ENCODE data around the gene CBX3. TPM values are rescaled to one million over a fixed set of nuclear protein-coding genes. Genes with fewer than 3 reads are reported as not detected.
"Not testable (repeated sequence)": the region's sequence is repeated elsewhere in the genome, so short reads cannot be mapped to it uniquely, and the experiment has no call there.

Gene CBX3
- total RNA-seq, 4 donors from 2014 or later = 61.7 to 109 (median 77.7) TPM

DNA sequence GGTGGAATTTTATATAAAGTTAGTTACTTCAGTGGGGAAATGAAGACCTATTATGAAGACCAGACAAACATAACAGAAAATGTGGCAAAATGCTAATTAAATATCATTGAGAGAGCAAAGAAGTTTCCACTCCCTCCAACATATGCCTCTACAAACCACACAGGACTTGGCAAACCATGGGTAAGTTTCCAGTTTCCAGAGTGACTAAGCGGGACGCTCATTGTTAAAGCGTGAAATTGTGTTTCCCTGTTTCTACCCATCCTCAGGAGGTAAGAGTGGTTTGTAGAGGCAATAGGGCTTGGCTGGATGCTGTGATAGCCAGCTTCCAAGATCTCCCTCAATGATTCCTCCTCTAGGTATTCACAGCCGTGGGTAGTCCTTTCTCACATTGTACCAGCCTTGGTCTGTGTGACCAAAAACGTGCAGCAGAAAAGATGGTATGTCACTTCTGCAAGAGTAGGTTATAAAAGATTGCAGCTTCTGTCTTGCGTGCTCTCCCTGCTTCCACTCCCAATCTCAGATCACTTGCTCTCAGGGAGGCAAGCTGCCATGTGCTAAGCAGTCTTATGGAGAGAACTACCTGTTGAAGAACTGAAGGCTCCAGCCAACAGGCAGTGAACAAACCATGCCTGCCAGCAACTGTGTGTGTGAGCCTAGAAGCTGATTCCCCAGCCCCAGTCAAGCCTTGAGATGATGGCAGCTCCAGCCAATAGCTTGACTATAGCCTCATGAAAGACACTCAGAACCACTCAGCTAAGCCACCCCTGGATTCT, 35.7 kb downstream of the CBX3 start:
- TF ChIP-seq POLR2A (IDR thresholded peaks at IDR 0.05) (no peak), EP300 (IDR thresholded peaks at IDR 0.05) (no peak)
- TF ChIP-seq, protein P1, sequence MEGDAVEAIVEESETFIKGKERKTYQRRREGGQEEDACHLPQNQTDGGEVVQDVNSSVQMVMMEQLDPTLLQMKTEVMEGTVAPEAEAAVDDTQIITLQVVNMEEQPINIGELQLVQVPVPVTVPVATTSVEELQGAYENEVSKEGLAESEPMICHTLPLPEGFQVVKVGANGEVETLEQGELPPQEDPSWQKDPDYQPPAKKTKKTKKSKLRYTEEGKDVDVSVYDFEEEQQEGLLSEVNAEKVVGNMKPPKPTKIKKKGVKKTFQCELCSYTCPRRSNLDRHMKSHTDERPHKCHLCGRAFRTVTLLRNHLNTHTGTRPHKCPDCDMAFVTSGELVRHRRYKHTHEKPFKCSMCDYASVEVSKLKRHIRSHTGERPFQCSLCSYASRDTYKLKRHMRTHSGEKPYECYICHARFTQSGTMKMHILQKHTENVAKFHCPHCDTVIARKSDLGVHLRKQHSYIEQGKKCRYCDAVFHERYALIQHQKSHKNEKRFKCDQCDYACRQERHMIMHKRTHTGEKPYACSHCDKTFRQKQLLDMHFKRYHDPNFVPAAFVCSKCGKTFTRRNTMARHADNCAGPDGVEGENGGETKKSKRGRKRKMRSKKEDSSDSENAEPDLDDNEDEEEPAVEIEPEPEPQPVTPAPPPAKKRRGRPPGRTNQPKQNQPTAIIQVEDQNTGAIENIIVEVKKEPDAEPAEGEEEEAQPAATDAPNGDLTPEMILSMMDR (IDR thresholded peaks at IDR 0.05) = no peak
- H3K4me1 ChIP-seq = no peaks in the 10 kb centered on the region
- 79 to 84% methylated on average over 6 of the region's 6 CpGs for WGBS, 2 donors
- no peak overlapping the region for H3K4me3 ChIP-seq
- H3K27me3 ChIP-seq = no peaks in the 10 kb centered on the region
- no peak overlapping the region for H3K27ac ChIP-seq
- DNase-seq (ENCODE audit: low spot score in 2 of 2) = no peak
- no peaks in the 10 kb centered on the region for H3K36me3 ChIP-seq
- no peaks in the 10 kb centered on the region for H3K9me3 ChIP-seq

DNA sequence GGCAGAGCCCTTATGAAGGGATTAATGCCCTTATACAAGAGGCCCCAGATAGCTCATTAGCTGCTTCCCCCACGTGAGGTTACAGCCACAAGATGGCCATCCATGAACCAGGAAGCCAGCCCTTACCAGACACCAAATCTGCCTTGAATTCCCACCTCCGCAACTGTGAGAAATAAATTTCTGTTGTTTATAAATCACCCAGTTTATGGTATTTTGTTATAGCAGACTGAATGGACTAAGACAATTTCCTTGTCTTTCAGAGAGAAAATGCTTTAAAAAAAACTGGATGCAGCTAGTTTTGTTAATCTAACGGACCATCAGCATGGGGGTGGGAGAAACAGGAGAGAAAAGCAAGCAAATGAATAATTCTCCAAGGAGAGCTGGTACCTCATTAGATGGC, 36.5 kb downstream of the CBX3 start:
- 46 to 52% methylated on average over 3 of the region's 3 CpGs for WGBS, 2 donors
- Histone ChIP-seq H3K4me3 (no peak overlapping the region), H3K27me3 (no peaks in the 10 kb centered on the region), H3K4me1 (no peaks in the 10 kb centered on the region), H3K27ac (no peak overlapping the region), H3K9me3 (no peaks in the 10 kb centered on the region), H3K36me3 (no peaks in the 10 kb centered on the region)
- TF ChIP-seq POLR2A (IDR thresholded peaks at IDR 0.05) (no peak), EP300 (IDR thresholded peaks at IDR 0.05) (no peak)
- TF ChIP-seq, protein P1 (IDR thresholded peaks at IDR 0.05) = no peak
- DNase-seq (ENCODE audit: low spot score in 2 of 2) = no peak

DNA sequence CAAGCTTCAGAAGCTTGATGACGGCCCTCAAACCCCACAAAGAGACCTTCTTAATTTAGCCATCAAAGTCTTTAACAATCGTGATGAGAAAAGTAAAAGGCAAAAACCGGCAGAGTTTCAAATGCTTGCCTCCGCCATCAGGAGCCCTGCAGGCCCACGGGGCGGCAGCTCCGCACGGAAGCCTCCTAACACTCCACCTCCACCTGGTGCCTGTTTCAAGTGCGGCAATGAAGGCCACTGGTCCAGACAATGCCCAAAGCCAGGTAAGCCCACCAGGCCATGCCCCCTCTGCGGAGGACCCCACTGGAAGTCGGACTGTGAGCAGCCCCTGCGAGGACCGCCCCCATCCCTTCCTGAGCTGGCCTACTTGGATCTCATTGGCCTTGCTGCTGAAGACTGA, 43.6 kb downstream of the CBX3 start:
- Histone ChIP-seq H3K36me3 (no peaks in the 10 kb centered on the region), H3K4me3 (no peak overlapping the region), H3K9me3 (no peaks in the 10 kb centered on the region), H3K27ac (no peak overlapping the region), H3K27me3 (no peaks in the 10 kb centered on the region), H3K4me1 (no peaks in the 10 kb centered on the region)
- DNase-seq (ENCODE audit: low spot score in 2 of 2) = no peak
- WGBS, 2 donors = 92 to 95% methylated on average over 10 to 13 of the region's 13 CpGs
- TF ChIP-seq POLR2A (IDR thresholded peaks at IDR 0.05) (no peak), EP300 (IDR thresholded peaks at IDR 0.05) (no peak)
- TF ChIP-seq, protein P1 (IDR thresholded peaks at IDR 0.05) = no peak

DNA sequence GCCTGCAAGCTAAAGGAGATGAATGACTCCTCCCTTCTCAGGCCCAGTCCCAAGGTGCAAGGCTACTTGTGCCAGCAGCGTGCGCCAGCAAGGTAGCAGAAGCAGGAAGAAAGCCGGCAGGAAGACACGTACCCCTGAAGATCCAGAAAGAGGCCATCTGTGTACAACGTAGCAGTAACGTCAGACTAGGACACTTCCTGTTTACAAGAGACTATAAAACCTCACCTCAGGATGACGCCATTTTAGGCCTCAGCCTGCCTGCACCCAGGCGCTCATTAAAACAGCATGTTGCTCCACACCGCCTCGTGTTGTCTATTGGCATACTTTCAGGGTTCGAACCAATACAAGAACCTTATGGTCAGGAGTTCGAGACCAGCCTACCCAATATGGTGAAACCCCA, 48.7 kb downstream of the CBX3 start:
- TF ChIP-seq, protein P1 (IDR thresholded peaks at IDR 0.05) = no peak
- TF ChIP-seq EP300 (IDR thresholded peaks at IDR 0.05) (no peak), POLR2A (IDR thresholded peaks at IDR 0.05) (no peak)
- H3K27me3 ChIP-seq = no peaks in the 10 kb centered on the region
- H3K4me3 ChIP-seq = no peak overlapping the region
- H3K4me1 ChIP-seq = no peaks in the 10 kb centered on the region
- no peak for DNase-seq (ENCODE audit: low spot score in 2 of 2)
- H3K36me3 ChIP-seq = no peaks in the 10 kb centered on the region
- H3K9me3 ChIP-seq = no peaks in the 10 kb centered on the region
- H3K27ac ChIP-seq = no peak overlapping the region
- 80 to 84% methylated on average over 12 of the region's 12 CpGs for WGBS, 2 donors

DNA sequence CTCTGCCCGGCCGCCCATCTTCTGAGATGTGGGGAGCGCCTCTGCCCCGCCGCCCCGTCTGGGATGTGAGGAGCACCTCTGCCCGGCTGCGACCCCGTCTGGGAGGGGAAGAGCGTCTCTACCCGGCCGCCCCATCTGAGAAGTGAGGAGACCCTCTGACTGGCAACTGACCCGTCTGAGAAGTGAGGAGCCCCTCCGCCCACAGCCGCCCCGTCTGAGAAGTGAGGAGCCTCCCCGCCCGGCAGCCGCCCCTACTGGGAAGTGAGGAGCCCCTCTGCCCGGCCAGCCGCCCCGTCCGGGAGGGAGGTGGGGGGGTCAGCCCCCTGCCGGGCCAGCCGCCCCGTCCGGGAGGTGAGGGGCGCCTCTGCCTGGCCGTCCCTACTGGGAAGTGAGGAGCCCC, 60.3 kb downstream of the CBX3 start:
- H3K4me3 ChIP-seq; H3K27me3 ChIP-seq; DNase-seq (ENCODE audit: low spot score in 2 of 2); H3K27ac ChIP-seq; H3K4me1 ChIP-seq; H3K36me3 ChIP-seq: not testable (repeated sequence)
- WGBS, 2 donors = 95% methylated on average over 16 to 21 of the region's 29 CpGs
- H3K9me3 ChIP-seq = peaks cover 0 to 25% (median 2%) of the 10 kb centered on the region in 4 donors

Other genes starting within 250 kb of the CBX3 start
- gene NFE2L3, start 49.5 kb upstream of the CBX3 start, total RNA-seq = 1 to 10 TPM; 2.7 to 6.5 (median 5.1) TPM
- gene HNRNPA2B1, start 999 bp upstream of the CBX3 start, total RNA-seq = 100 to 1,000 TPM; 184 to 306 (median 234) TPM
- 10 to 100 TPM in 1 of 4 donors, 1 to 10 TPM in 3; 1.7 to 15.9 (median 2.5) TPM for gene SNX10, start 90.1 kb downstream of the CBX3 start, total RNA-seq